Mucosa of gallbladder (tissue), 1 donor: Measurements from ENCODE around the gene TAGAP. TPM values are rescaled to one million over a fixed set of nuclear protein-coding genes. Genes with fewer than 3 reads are reported as not detected.
"Not testable (repeated sequence)": the region's sequence is repeated elsewhere in the genome, so short reads cannot be mapped to it uniquely, and the experiment has no call there.

ENCODE experiments used
- DNase-seq: peaks from one replicate; pipeline ENCODE4 v3.0.0-alpha.2; 2020; ENCODE audit warnings: low spot score
- total RNA-seq: library from RNA; stranded (reverse); gene quantifications from one replicate; pipeline ENCODE4 v1.2.1, GENCODE V29; 2021
- donor health status: DM: no; HTN: no; CAD: no.

Gene TAGAP
- total RNA-seq, 1 donor from 2014 or later = 8.1 TPM

GRCh38 chr6:159012201-159012600 is 32.6 kb downstream of the TAGAP start:
- no peak for DNase-seq

GRCh38 chr6:159010037-159010612 is 34.7 kb downstream of the TAGAP start:
- not testable (repeated sequence) for DNase-seq

GRCh38 chr6:159008656-159009288 is 36.0 kb downstream of the TAGAP start:
- no peak for DNase-seq

GRCh38 chr6:159007510-159007909 is 37.3 kb downstream of the TAGAP start:
- no peak for DNase-seq

GRCh38 chr6:159005436-159005835 is 39.4 kb downstream of the TAGAP start:
- no peak for DNase-seq

GRCh38 chr6:159004592-159004991 is 40.2 kb downstream of the TAGAP start:
- no peak for DNase-seq

GRCh38 chr6:159002432-159003155 is 42.2 kb downstream of the TAGAP start:
- DNase-seq = no peak

GRCh38 chr6:158999666-159000403 is 45.0 kb downstream of the TAGAP start, which contains the start of gene RSPH3:
Gene RSPH3, minus strand, starts transcription at chr6:159000202. Its CDS starts 652 bp downstream, at chr6:158999550.
- DNase-seq = peak; percentile 94

GRCh38 chr6:158999154-158999665 is 45.6 kb downstream of the TAGAP start:
- peak; percentile 16 for DNase-seq

GRCh38 chr6:158996856-158997255 is 47.9 kb downstream of the TAGAP start:
- DNase-seq = no peak

GRCh38 chr6:158993639-158994038 is 51.2 kb downstream of the TAGAP start:
- no peak for DNase-seq

- DNase-seq = no peak
Measured at GRCh38 chr6:158991017-158991723, 53.6 kb downstream of the TAGAP start.

- DNase-seq = not testable (repeated sequence)
Measured at GRCh38 chr6:158989711-158990110, 55.1 kb downstream of the TAGAP start.

- no peak for DNase-seq
Measured at GRCh38 chr6:158988477-158988876, 56.3 kb downstream of the TAGAP start.

- DNase-seq = no peak
Measured at GRCh38 chr6:158987657-158988056, 57.1 kb downstream of the TAGAP start.

Other genes starting within 250 kb of the TAGAP start
- 297 TPM for gene EZR, start 225.6 kb downstream of the TAGAP start, total RNA-seq
- 25.2 TPM for gene RSPH3, start 44.8 kb downstream of the TAGAP start, total RNA-seq
- gene FNDC1, start 124.4 kb upstream of the TAGAP start, total RNA-seq = 2.3 TPM